Medulla oblongata (tissue), 1 donor: ENCODE results near the gene ARFRP1.

Experiments used
- DNase-seq: peaks from one replicate; pipeline ENCODE4 v3.0.0-alpha.2; 2015; ENCODE audit errors: extremely low spot score

ARFRP1 gene, protein sequence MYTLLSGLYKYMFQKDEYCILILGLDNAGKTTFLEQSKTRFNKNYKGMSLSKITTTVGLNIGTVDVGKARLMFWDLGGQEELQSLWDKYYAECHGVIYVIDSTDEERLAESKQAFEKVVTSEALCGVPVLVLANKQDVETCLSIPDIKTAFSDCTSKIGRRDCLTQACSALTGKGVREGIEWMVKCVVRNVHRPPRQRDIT

DNA sequence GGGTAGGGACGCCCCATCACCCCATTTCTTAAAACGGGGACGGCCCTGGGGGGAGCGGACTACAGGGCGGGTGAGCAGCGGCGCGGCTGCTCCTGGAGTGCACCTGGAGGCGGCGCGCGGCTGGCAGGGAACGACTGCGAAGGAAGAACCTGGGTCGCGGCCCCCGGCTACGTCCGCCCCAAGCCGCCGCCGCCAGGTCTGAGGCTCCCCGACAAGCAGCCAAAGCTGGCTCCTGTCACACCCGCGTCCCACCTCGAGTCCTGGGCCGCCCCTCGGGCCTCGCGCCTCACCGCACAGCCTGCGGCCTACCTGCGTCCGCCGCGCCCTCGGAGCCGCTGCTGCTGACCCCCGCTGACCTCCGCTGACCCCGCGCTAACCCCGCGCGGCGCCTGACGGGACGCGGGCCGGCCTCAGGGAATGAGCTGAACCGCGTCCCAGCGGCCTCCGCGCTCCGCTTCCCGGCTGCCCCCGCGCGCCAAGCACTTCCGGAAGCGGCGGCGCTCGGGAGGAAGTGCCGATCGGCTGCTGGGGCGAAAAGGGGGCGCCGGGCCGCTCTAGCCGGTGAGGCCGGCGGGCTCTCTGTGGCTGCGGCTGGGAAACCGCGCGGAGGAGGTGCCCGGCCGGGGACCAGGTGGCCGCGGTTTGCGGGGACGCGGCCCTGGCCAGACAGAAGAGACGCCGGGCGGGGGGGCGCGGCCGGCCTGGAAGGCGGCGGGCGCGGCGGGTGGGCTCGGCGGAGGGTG lies at the start of gene ARFRP1, which contains the start of gene ZGPAT:
Gene ARFRP1, minus strand, starts transcription at position 419 of the 743 bp plus-strand sequence. CDS start 885 bp downstream, outside the sequence.
Gene ZGPAT, plus strand, starts transcription at position 482 of the 743 bp plus-strand sequence. CDS start 542 bp downstream, outside the sequence.
- peak; percentile 87 for DNase-seq

- no peak for DNase-seq
Measured at GRCh38 chr20:63756648-63756991, 48.8 kb upstream of the ARFRP1 start.

DNA sequence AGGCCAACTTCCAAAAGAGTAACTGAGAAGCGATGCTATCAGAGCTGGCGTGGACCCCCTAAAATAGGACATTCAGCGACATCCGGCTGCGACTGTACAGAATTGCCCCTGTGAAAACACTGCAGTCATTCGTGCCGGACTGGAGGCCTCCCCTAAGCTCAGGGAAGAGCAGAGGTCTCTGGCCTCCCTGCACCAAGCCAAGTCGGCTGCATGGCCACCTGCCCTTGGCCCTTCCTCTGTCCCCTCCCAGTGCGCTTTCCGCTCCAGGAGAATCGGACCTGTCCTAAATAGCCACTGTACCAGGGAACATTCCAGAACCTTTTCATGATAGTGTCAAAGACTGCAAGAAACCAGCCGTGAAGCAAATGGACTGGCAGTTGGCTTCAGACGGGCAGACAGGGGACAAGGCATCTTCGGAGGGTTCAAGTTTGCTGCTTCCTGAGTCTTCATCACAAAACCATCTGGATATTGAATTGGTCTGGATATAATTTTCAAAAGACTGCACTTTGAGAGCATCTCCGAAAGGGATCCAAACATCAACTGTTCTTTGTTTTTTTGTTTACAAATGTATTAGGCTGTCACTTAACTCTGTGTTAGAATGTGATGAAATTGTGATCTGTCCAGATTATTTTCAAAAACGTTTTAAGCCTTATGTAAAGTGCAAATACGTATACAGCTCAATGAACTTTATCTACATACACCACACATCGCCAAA lies 48.3 kb upstream of the ARFRP1 start:
- DNase-seq = no peak

- DNase-seq = no peak
Measured at GRCh38 chr20:63754008-63754407, 46.2 kb upstream of the ARFRP1 start.

DNA sequence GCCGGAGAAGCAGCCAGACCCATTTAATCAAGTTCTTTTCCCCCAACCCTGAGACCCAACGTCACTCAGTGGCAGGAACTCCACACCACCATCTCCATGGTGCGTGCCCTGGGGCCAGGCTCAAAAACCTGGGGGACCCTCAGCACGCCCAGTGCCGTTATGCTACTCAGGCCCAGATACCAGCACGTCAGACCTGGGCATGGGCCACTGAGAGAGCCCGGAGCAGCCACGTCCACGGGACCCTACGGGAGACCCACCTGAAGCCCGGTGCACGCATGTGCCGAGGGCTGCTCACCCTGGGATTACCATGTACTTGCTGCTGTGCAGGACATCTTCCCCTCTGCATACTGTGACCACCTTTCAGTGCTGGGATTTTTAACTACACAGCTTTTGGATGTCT lies 45.6 kb upstream of the ARFRP1 start:
- no peak for DNase-seq

DNA sequence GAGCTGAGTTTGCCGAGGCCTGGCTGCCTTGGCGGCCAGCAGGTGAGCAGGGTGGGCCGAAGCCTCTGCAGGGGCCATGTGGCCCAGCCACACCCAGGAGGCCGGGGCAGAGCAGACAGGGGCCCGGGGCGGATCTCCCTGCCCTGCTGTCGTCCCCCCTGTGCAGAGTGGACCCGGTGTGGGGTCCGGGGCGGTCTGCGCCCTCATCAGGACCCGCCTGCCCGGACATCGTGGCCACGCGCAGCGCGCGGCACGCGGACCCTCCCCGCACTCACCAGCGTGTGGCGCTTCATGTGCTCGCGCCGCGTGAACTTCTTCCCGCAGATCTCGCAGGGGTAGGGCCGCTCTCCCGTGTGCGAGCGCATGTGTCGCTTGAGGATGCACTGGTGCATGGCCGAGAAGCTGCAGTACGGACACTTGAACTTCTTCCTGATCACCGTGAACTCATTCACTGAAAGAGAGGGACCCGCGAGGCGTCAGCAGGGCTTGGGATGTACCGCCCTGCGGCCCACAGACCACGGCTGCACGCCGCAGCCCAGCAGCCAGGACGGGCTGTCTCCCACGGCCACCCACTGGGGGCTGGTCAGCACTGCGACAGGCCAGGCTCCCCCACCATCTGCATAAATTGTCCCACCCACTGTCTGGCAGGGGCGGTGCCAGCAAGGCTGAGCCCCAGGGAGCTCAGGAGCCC lies 44.8 kb upstream of the ARFRP1 start:
- no peak for DNase-seq

GRCh38 chr20:63751471-63752271 lies 43.9 kb upstream of the ARFRP1 start:
- DNase-seq = no peak

DNA sequence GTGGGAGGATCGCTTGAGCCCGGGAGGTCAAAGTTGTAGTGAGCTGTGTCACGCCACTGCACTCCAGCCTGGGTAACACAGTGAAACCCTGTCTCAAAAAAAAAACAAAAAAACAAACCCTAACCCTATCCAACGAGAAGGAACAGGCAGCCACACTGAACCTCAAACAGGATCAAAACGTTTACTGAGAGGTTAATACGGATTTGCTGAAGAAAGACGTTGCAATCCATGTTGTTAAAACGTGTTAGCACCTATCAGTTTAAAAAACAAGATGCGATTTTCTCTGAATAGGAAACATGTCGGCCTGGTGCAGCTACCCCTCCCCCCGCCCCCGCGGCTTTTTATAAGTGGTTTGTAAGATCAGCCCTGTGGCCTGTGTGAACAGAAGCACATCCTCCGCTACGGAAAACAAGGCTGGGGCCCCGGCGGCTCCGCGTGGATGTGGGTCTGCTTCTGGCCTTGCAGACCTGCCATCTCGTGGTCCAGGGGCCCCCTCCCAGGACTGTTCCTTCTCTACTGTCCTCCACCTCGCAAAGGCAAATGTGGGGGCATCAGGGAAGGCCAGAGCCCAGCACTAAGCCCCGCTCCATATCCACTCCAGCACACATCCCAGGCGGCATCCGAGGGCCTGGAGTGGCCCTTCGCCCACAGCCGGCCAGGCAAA lies 43.2 kb upstream of the ARFRP1 start:
- no peak for DNase-seq

- DNase-seq = peak; percentile 31
Measured at GRCh38 chr20:63749597-63750508, 42.1 kb upstream of the ARFRP1 start.

- no peak for DNase-seq
Measured at GRCh38 chr20:63748934-63749270, 41.1 kb upstream of the ARFRP1 start.

- no peak for DNase-seq
Measured at GRCh38 chr20:63748070-63748933, 40.5 kb upstream of the ARFRP1 start.

- DNase-seq = no peak
Measured at GRCh38 chr20:63747622-63748069, 39.9 kb upstream of the ARFRP1 start.

DNA sequence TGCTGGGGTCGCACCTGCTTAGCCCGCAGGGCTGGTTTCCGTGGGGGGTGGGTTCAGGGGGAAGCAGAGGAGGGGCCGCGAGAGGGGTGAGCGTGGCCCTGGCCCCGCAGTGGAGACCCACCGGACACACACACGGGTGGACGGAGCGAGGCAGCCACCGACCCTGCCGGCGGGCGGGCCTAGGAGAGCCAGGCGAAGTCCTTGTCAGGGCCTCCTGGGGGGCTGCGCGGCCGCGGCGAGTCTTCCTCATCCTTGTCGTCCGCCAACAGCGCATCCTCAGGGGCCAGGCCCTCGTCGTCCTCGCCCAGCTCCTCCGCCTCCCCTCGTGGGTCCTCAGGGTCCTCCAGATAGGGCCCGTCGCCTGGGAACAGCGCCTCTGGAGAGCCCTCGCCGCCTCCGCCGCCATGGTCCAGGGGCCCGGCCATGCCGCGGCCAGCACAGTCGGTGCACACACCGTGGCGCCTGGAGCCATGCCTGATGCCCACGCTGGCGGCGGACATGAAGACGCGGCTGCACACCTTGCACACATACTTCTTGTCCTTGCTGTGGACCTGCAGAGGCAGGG lies 39.1 kb upstream of the ARFRP1 start:
- no peak for DNase-seq

GRCh38 chr20:63745961-63746731 lies 38.4 kb upstream of the ARFRP1 start:
- no peak for DNase-seq

DNA sequence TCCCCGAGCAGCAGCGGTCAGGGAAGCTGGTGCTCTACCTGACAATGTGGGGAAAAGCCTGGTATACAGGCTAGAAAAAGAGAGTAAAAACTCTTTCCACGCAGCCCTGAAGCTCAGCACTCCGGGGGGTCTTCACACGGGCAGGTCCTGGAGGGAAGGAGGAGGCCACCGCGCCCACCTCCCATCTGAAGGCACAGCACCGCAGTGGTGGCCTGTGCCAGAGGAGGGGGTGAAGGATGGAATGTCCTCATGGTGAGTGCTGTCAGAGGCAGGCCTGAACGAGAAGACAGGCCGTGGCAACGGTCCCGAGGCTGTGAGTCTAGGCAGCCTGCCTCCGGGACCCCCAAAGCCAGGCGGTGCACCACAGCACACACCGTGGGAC lies 37.6 kb upstream of the ARFRP1 start:
- DNase-seq = no peak

DNA sequence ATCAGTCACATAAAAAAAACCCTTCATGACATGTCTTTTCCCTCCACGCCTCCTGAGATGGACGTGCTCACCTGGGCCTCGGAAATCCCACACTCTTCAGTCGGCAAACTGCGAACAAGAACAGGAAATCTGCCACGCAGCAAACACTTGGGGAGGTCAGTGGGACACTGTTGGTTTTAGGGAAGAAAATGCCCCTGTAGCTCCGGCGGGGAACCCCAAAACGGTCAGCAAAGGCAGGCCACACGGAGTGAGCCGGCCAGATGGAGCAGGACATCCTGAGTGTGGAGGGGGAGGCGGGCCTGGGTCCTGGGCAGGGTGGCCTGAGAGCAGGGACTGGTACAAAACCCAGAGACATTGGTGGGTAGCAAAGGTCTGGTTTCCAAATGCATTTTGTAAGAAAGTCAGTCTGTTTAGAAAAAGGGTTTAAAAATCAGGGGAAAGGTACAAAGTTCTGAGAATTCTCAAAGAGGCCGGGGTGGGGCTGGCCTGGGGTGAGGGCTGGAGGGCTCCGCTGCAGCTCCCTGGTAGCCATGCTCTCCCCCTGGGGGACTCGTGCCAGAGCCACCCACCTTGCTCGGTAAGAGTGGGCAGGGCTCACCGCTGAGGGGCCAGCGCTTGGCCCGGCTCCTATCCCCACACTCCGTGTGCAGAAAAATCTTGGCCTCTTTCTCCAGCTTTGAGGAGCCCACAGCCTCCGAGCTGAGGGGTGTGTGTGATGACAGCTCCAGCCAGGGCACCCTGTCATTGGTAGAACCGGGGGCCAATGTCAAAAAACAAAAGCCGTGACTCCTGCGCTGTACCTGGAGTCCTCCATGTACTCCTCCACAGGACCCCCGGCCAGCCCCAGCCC lies 37.0 kb upstream of the ARFRP1 start:
- DNase-seq = no peak

DNA sequence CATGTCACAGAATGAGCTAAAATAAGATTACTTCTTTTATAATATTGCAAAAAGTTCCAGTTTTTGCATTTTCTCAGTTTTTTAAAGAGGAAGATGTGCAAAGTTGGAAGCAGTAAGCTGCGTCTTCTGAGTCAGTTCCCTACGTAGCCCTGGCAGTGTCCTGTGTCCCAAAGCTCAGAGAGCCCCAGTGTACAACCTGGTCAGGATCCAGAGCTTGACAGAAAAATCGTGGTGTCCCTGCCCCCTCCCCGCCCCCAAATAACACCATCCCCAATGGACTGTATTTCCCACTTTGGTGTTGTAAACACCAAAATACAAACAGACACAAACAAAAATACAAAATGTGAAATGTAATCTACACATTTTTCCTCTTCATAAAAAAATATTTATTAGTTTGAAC lies 36.4 kb upstream of the ARFRP1 start:
- no peak for DNase-seq
